Body of pancreas (tissue), 4 donors: Measurements from ENCODE around the gene SYCE1L.

Experiments used
- POLR2A ChIP-seq, 3 donors: fragments of 450-650 bp; IDR thresholded peaks; one replicate each; pipeline ENCODE4 v1.6.1; 2016; ENCODE audit warnings: antibody characterized with exemption in 3 of 3, mild to moderate bottlenecking in 2 of 3
- TF ChIP-seq, protein P1 (sequence below), 7 experiments: fragments of 450-650 bp in 4 of 7; fragments of 200-600 bp in 3 of 7; sonication (generic) in 3 of 7; IDR thresholded peaks; one replicate each; pipeline ENCODE4 v1.5.1; 2016 to 2019; ENCODE audit warnings: antibody characterized with exemption in 7 of 7

DNA sequence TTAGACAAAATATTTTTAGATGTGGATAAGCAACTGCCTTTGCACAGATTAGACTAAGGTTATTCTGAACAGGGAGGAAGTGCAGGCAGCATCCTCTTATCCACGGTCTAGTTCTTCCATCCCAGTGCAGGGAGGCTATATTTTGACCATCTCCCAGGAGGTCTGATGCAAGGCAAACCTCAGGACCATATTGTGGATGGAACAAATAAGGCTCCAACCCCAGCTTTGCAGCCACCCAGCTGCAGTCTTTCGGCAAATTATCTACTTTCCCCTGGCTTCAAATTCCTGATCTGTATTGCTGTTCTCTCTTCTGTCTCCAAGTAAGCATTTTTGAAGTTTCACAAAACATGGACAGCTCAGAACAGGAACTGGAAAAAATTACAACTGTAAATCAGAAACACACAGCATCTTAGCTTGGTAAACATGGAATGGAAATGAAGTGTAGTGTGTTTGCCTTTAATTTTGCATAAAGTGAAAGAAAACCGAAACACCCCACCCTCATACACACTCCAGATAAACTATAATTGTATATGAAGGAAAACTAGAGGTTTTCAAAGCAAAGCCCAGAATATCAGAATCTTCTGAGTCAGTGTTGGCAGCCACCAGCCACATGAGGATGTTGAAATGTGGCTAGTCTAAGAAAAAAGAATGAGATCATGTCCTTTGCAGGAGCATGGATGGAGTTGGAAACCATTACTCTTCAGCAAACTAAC is 41.7 kb upstream of the SYCE1L start:
- TF ChIP-seq, protein P1, sequence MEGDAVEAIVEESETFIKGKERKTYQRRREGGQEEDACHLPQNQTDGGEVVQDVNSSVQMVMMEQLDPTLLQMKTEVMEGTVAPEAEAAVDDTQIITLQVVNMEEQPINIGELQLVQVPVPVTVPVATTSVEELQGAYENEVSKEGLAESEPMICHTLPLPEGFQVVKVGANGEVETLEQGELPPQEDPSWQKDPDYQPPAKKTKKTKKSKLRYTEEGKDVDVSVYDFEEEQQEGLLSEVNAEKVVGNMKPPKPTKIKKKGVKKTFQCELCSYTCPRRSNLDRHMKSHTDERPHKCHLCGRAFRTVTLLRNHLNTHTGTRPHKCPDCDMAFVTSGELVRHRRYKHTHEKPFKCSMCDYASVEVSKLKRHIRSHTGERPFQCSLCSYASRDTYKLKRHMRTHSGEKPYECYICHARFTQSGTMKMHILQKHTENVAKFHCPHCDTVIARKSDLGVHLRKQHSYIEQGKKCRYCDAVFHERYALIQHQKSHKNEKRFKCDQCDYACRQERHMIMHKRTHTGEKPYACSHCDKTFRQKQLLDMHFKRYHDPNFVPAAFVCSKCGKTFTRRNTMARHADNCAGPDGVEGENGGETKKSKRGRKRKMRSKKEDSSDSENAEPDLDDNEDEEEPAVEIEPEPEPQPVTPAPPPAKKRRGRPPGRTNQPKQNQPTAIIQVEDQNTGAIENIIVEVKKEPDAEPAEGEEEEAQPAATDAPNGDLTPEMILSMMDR (IDR thresholded peaks at IDR 0.05) = no peak
- no peak for TF ChIP-seq POLR2A (IDR thresholded peaks at IDR 0.05)
